ENCODE measurements around the gene CCDC85A. TPM values are rescaled to one million over a fixed set of nuclear protein-coding genes. Genes with fewer than 3 reads are reported as not detected.
A peak's percentile ranks its signal among the peaks of the same experiment; 100 is the strongest.

The CCDC85A gene
- polyA plus RNA-seq (24.7 and 30.6 TPM in 2 replicates), polyA minus RNA-seq (55.5 and 58.1 TPM in 2 replicates)

GRCh38 chr2:56183643-56184499 is at the start of gene CCDC85A:
Gene CCDC85A, plus strand, starts transcription at chr2:56183990. Its CDS starts 635 bp downstream, at chr2:56184625.
- peak within 1 kb of the TSS; percentile 83 for H3K9ac ChIP-seq (ENCODE audit: low read length)
- no peaks in the 10 kb centered on the region for H3K27me3 ChIP-seq (ENCODE audit: insufficient read depth, low read depth, low read length)
- H3K9me3 ChIP-seq (ENCODE audit: low read length) = no peaks in the 10 kb centered on the region
- H3K4me2 ChIP-seq (ENCODE audit: low read length) = peak within 1 kb of the TSS; percentile 92
- H4K20me1 ChIP-seq (ENCODE audit: insufficient read depth) = no peaks in the 10 kb centered on the region
- H3F3A ChIP-seq (ENCODE audit: insufficient read depth, low read length, poor library complexity, severe bottlenecking) = no peaks in the 10 kb centered on the region
- TF ChIP-seq TAF1 (IDR thresholded peaks at IDR 0.05; ENCODE audit: low read depth) = peak; percentile 36
- TF ChIP-seq CTCF (IDR thresholded peaks at IDR 0.05; ENCODE audit: poor library complexity, severe bottlenecking) = peak; percentile 98
- TF ChIP-seq RAD21 (conservative IDR thresholded peaks at IDR 0.05) = peak; percentile 99
- TF ChIP-seq REST (IDR thresholded peaks at IDR 0.05; ENCODE audit: borderline replicate concordance) = peak; percentile 63
- peak; percentile 99 for TF ChIP-seq SMC3 (conservative IDR thresholded peaks at IDR 0.05; ENCODE audit: poor library complexity)
- TF ChIP-seq EZH2 (IDR thresholded peaks at IDR 0.05; ENCODE audit: borderline replicate concordance, insufficient read depth, low read length, poor library complexity, severe bottlenecking) = no peak
- peak; percentile 38 for TF ChIP-seq MXI1 (conservative IDR thresholded peaks at IDR 0.05; ENCODE audit: poor library complexity, severe bottlenecking)
- peak; percentile 12 for TF ChIP-seq EP300 (conservative IDR thresholded peaks at IDR 0.05; ENCODE audit: poor library complexity, severe bottlenecking)
- peak; percentile 54 for TF ChIP-seq POLR2AphosphoS5 (IDR thresholded peaks at IDR 0.05)
- H3K36me3 ChIP-seq (ENCODE audit: insufficient read depth, low read length) = no peaks in the 10 kb centered on the region
- peak within 1 kb of the TSS; percentile 91 for H3K4me3 ChIP-seq (ENCODE audit: low read length)
- H3K9me2 ChIP-seq (ENCODE audit: insufficient read depth, low read length) = no peaks in the 10 kb centered on the region
- peaks cover 18% of the 10 kb centered on the region for H3K79me2 ChIP-seq (replicated peaks; ENCODE audit: insufficient read depth, low read length)
- H2AFZ ChIP-seq (ENCODE audit: low read depth, low read length) = peak within 1 kb of the TSS; percentile 69
- H3K27ac ChIP-seq (ENCODE audit: low read length) = peak within 1 kb of the TSS; percentile 72

- Histone ChIP-seq H3K27me3 (ENCODE audit: insufficient read depth, low read depth, low read length) (no peaks in the 10 kb centered on the region), H3K9me3 (ENCODE audit: low read length) (no peaks in the 10 kb centered on the region), H3K36me3 (ENCODE audit: insufficient read depth, low read length) (no peaks in the 10 kb centered on the region), H4K20me1 (ENCODE audit: insufficient read depth) (no peaks in the 10 kb centered on the region), H3K79me2 (replicated peaks; ENCODE audit: insufficient read depth, low read length) (no peaks in the 10 kb centered on the region), H2AFZ (ENCODE audit: low read depth, low read length) (no peak overlapping the region), H3K4me2 (ENCODE audit: low read length) (no peak overlapping the region), H3K9ac (ENCODE audit: low read length) (no peak overlapping the region), H3F3A (ENCODE audit: insufficient read depth, low read length, poor library complexity, severe bottlenecking) (no peaks in the 10 kb centered on the region), H3K27ac (ENCODE audit: low read length) (no peak overlapping the region), H3K4me3 (ENCODE audit: low read length) (no peak overlapping the region), H3K9me2 (ENCODE audit: insufficient read depth, low read length) (no peaks in the 10 kb centered on the region)
- TF ChIP-seq EZH2 (IDR thresholded peaks at IDR 0.05; ENCODE audit: borderline replicate concordance, insufficient read depth, low read length, poor library complexity, severe bottlenecking) (no peak), EP300 (conservative IDR thresholded peaks at IDR 0.05; ENCODE audit: poor library complexity, severe bottlenecking) (no peak), RAD21 (conservative IDR thresholded peaks at IDR 0.05) (no peak), TAF1 (IDR thresholded peaks at IDR 0.05; ENCODE audit: low read depth) (no peak), SMC3 (conservative IDR thresholded peaks at IDR 0.05; ENCODE audit: poor library complexity) (no peak), REST (IDR thresholded peaks at IDR 0.05; ENCODE audit: borderline replicate concordance) (no peak), MXI1 (conservative IDR thresholded peaks at IDR 0.05; ENCODE audit: poor library complexity, severe bottlenecking) (no peak), POLR2AphosphoS5 (IDR thresholded peaks at IDR 0.05) (no peak), CTCF (IDR thresholded peaks at IDR 0.05; ENCODE audit: poor library complexity, severe bottlenecking) (no peak)
These were observed 48.9 kb upstream of the CCDC85A start for GRCh38 chr2:56134861-56135260.
